Vagina (tissue), 2 donors: ENCODE results near the gene ZNF474.

Source experiments
- CTCF ChIP-seq, 3 experiments: fragments of 450-650 bp in 2 of 3; fragments of 200-600 bp in 1 of 3; sonication (generic) in 1 of 3; IDR thresholded peaks; one replicate each; pipeline ENCODE4 v1.5.1; 2017 to 2019; ENCODE audit warnings: antibody characterized with exemption in 3 of 3, mild to moderate bottlenecking in 2 of 3, moderate library complexity in 2 of 3
- POLR2A ChIP-seq, 2 donors: fragments of 450-650 bp; IDR thresholded peaks; one replicate each; pipeline ENCODE4 v1.6.1; 2017; ENCODE audit warnings: antibody characterized with exemption in 2 of 2, mild to moderate bottlenecking in 2 of 2, moderate library complexity in 2 of 2

- TF ChIP-seq POLR2A (IDR thresholded peaks at IDR 0.05) (no peak), CTCF (IDR thresholded peaks at IDR 0.05) (no peak)
These were observed 34.0 kb downstream of the ZNF474 start for GRCh38 chr5:122163121-122164069.
